GM18868 (cell line): Measurements from ENCODE around the gene POU2F1.
A peak's percentile ranks its signal among the peaks of the same experiment; 100 is the strongest.

Source experiments
- ATAC-seq: cut with Tn5 transposase; IDR thresholded peaks from one replicate; pipeline ENCODE4 v1.9.1; 2021; ENCODE audit warnings: mild to moderate bottlenecking, moderate library complexity; ENCODE audit not compliant: unreplicated experiment

The POU2F1 gene

GRCh38 chr1:167438171-167439138, 217.8 kb downstream of the POU2F1 start:
- ATAC-seq = no peak

- ATAC-seq = peak; percentile 38
Observed at GRCh38 chr1:167439301-167439988, 218.8 kb downstream of the POU2F1 start.

- no peak for ATAC-seq
Observed at GRCh38 chr1:167440345-167440744, 219.7 kb downstream of the POU2F1 start.

GRCh38 chr1:167440776-167441175, 220.1 kb downstream of the POU2F1 start:
- ATAC-seq = no peak

- no peak for ATAC-seq
Observed at GRCh38 chr1:167441222-167441621, 220.5 kb downstream of the POU2F1 start.

GRCh38 chr1:167442142-167442848, 221.6 kb downstream of the POU2F1 start:
- peak; percentile 88 for ATAC-seq

- no peak for ATAC-seq
Observed at GRCh38 chr1:167442854-167443565, 222.3 kb downstream of the POU2F1 start.

- no peak for ATAC-seq
Observed at GRCh38 chr1:167443757-167444156, 223.1 kb downstream of the POU2F1 start.

GRCh38 chr1:167446966-167447365, 226.3 kb downstream of the POU2F1 start:
- ATAC-seq = no peak

GRCh38 chr1:167447521-167448136, 226.9 kb downstream of the POU2F1 start:
- peak; percentile 92 for ATAC-seq

GRCh38 chr1:167450843-167451242, 230.2 kb downstream of the POU2F1 start:
- ATAC-seq = no peak

GRCh38 chr1:167452483-167452882, 231.8 kb downstream of the POU2F1 start:
- no peak for ATAC-seq

- ATAC-seq = no peak
Observed at GRCh38 chr1:167453123-167453522, 232.4 kb downstream of the POU2F1 start.

- no peak for ATAC-seq
Observed at GRCh38 chr1:167454304-167454893, 233.7 kb downstream of the POU2F1 start.

GRCh38 chr1:167454894-167455785, 234.5 kb downstream of the POU2F1 start:
- ATAC-seq = peak; percentile 63

GRCh38 chr1:167455786-167456446, 235.2 kb downstream of the POU2F1 start:
- ATAC-seq = peak; percentile 52

- no peak for ATAC-seq
Observed at GRCh38 chr1:167456524-167456923, 235.8 kb downstream of the POU2F1 start.

- no peak for ATAC-seq
Observed at GRCh38 chr1:167456926-167457325, 236.2 kb downstream of the POU2F1 start.
